Activated naive CD8-positive, alpha-beta T cell treated with anti-CD3 and anti-CD28 coated beads, Interleukin-2, amount 50 U/mL, for 16 hours (primary cell): ENCODE measurements around the gene PCDHA1.
A peak's percentile ranks its signal among the peaks of the same experiment; 100 is the strongest.

Experiments
- DNase-seq: peaks from one replicate; pipeline ENCODE4 v3.0.0-alpha.2; 2020; ENCODE audit warnings: low read depth, low spot score

PCDHA1 gene

GRCh38 chr5:140988608-140989007 is 202.7 kb downstream of the PCDHA1 start:
- no peak for DNase-seq

- DNase-seq: no peak
Measured at GRCh38 chr5:140989254-140990020, 203.5 kb downstream of the PCDHA1 start.

- DNase-seq: no peak
Measured at GRCh38 chr5:140992828-140993227, 206.9 kb downstream of the PCDHA1 start.

- DNase-seq: no peak
Measured at GRCh38 chr5:140996060-140996459, 210.1 kb downstream of the PCDHA1 start.

GRCh38 chr5:140998921-140999410 is 213.0 kb downstream of the PCDHA1 start:
- DNase-seq: no peak

- DNase-seq: no peak
Measured at GRCh38 chr5:141001446-141001843, 215.5 kb downstream of the PCDHA1 start.

GRCh38 chr5:141001844-141002604 is 216.1 kb downstream of the PCDHA1 start:
- DNase-seq: no peak

GRCh38 chr5:141002605-141002965 is 216.6 kb downstream of the PCDHA1 start:
- DNase-seq: no peak

- no peak for DNase-seq
Measured at GRCh38 chr5:141003031-141003430, 217.1 kb downstream of the PCDHA1 start.

GRCh38 chr5:141003791-141004611 is 218.1 kb downstream of the PCDHA1 start:
- DNase-seq: no peak

- DNase-seq: no peak
Measured at GRCh38 chr5:141007791-141008190, 221.9 kb downstream of the PCDHA1 start.

GRCh38 chr5:141010047-141010793 is 224.3 kb downstream of the PCDHA1 start:
- DNase-seq: no peak

- no peak for DNase-seq
Measured at GRCh38 chr5:141017943-141018342, 232.0 kb downstream of the PCDHA1 start.

- no peak for DNase-seq
Measured at GRCh38 chr5:141022384-141022783, 236.4 kb downstream of the PCDHA1 start.

- DNase-seq: no peak
Measured at GRCh38 chr5:141031006-141031405, 245.1 kb downstream of the PCDHA1 start.

- no peak for DNase-seq
Measured at GRCh38 chr5:141032626-141033025, 246.7 kb downstream of the PCDHA1 start.

- no peak for DNase-seq
Measured at GRCh38 chr5:141039061-141039460, 253.1 kb downstream of the PCDHA1 start.

- DNase-seq: no peak
Measured at GRCh38 chr5:141039517-141039916, 253.6 kb downstream of the PCDHA1 start.

- DNase-seq: no peak
Measured at GRCh38 chr5:141040093-141040770, 254.3 kb downstream of the PCDHA1 start.

- DNase-seq: peak; percentile 11
Measured at GRCh38 chr5:141040771-141041426, 255.0 kb downstream of the PCDHA1 start.
